ENCODE data around the gene SCN4B. TPM values are rescaled to one million over a fixed set of nuclear protein-coding genes. Genes with fewer than 3 reads are reported as not detected.

Gene SCN4B
- total RNA-seq, 1 experiment from 2014 or later, result 1.6 TPM

DNA sequence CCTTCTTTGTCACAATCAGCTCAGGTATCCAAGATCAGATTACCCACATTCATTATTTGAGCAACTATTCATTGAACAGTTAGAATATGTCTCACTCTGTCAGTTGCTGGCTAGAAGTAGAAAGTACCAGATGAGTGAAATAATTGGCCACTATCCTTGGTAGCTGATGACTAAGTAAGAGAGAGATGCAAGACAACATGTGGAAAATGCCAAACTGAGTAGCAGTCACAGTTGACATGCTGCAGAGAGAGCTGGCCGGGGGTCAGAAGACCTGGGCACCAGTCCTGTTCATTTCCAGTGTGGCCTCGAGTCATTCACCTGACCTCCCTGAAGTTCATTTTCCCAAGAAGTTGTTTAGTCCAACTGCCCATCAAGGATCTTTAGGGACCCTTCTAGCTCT is 43.4 kb downstream of the SCN4B start:
- Mint-ChIP-seq H3K9me3 (no peaks in the 10 kb centered on the region), H3K4me1 (peaks cover 9 to 26% of the 10 kb centered on the region in 2 experiments), H3K27ac (no peak overlapping the region), H3K4me3 (no peak overlapping the region), H3K36me3 (ENCODE audit: insufficient read depth in 1 of 3, low read depth in 3 of 3) (no peaks in the 10 kb centered on the region; a peak in 1 of 7 replicates), H3K27me3 (ENCODE audit: low read depth) (peaks cover 11% of the 10 kb centered on the region)
- Histone ChIP-seq H2BK120ac (ENCODE audit: low read depth, low read length, poor library complexity, severe bottlenecking) (no peak overlapping the region), H3K23ac (ENCODE audit: insufficient read length, low read depth, low read length) (no peak overlapping the region), H3K14ac (ENCODE audit: insufficient read depth, low read length) (no peak overlapping the region), H3K4me1 (ENCODE audit: insufficient read depth, low read length) (0 out of 2 replicates have a peak, but pooled peaks cover 3% of the 10 kb centered on the region), H2BK15ac (ENCODE audit: low read depth, low read length) (no peak overlapping the region), H3K9ac (ENCODE audit: extremely low read depth, insufficient read length, low read length) (no peak overlapping the region), H3K79me2 (ENCODE audit: insufficient read depth, low read length) (no peaks in the 10 kb centered on the region), H3K23me2 (ENCODE audit: insufficient read length, low read depth, low read length, poor library complexity, severe bottlenecking) (no peaks in the 10 kb centered on the region), H3K4me2 (ENCODE audit: insufficient read depth, insufficient read length, low read length) (no peak overlapping the region), H3T11ph (ENCODE audit: low read length) (no peak overlapping the region), H2BK20ac (ENCODE audit: low read depth, low read length, poor library complexity, severe bottlenecking) (no peak overlapping the region), H4K91ac (ENCODE audit: insufficient read length, low read depth, low read length) (no peak overlapping the region), H3K4ac (ENCODE audit: low read depth, low read length) (no peak overlapping the region), H2BK12ac (ENCODE audit: insufficient read length, low read depth, low read length) (no peak overlapping the region), H3K9me3 (ENCODE audit: control insufficient read depth, low read depth, low read length) (no peaks in the 10 kb centered on the region), H2AK5ac (ENCODE audit: insufficient read length, low read length) (no peak overlapping the region), H4K20me1 (ENCODE audit: control insufficient read depth, insufficient read depth, insufficient read length) (no peaks in the 10 kb centered on the region), H2BK5ac (ENCODE audit: insufficient read length, low read length) (no peak overlapping the region), H4K8ac (replicated peaks; ENCODE audit: insufficient read length, low read depth, low read length) (no peak overlapping the region), H4K5ac (ENCODE audit: insufficient read length, low read depth, low read length) (no peak overlapping the region), H3K79me1 (ENCODE audit: insufficient read depth, low read depth, low read length, poor library complexity, severe bottlenecking) (no peaks in the 10 kb centered on the region), H3K18ac (ENCODE audit: insufficient read length, low read depth, low read length) (no peak overlapping the region), H3K27ac (ENCODE audit: insufficient read length, low read depth, low read length) (no peak overlapping the region), H3K27me3 (ENCODE audit: insufficient read depth, low read length) (no peaks in the 10 kb centered on the region), H2AFZ (ENCODE audit: low read length) (no peak overlapping the region), H3K56ac (ENCODE audit: insufficient read length, low read depth, low read length) (no peak overlapping the region)
- no peak for DNase-seq
- TF ChIP-seq CTCF (conservative IDR thresholded peaks at IDR 0.05), result no peak
- WGBS (ENCODE audit: extremely low coverage, insufficient read length, low lambda C conversion rate), result no CpG with 5 or more reads among the region's 2 CpGs
